ENCODE results near the gene LUZP2.

The LUZP2 gene

DNA sequence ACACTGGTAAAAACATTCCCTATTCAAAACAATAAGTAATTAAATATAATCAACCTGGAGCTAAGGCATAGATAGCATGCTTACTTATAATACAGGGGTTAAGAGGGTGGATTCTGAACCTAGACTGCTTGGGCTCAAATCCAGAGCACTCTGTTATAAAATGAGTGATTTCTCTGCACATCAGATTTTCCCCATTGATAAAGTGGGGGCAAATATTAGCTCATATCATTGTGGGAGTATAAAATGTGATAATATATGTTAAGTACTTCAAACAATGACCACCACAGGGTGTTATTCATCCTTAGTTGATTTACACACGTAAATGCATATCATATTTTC is 139.4 kb downstream of the LUZP2 start:
- DNase-seq = no peak

DNA sequence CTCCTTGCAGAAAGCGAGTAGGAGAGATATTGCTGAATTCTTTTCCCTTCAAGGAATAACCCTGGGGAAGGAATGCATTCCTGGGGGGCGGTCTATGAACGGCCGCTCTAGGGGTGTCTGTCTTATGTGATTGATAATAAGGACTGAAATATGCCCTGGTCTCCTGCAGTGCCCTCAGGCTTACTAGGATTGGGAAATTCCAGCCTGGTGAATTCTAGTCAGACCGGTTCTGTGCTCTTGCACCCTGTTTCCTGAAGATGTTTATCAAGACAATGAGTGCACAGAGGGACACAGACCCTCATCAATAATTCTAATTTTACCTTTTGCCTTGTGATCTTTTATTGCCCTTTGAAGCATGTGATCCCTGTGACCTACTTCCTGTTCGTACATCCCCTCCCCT is 140.7 kb downstream of the LUZP2 start:
- no peak for DNase-seq

DNA sequence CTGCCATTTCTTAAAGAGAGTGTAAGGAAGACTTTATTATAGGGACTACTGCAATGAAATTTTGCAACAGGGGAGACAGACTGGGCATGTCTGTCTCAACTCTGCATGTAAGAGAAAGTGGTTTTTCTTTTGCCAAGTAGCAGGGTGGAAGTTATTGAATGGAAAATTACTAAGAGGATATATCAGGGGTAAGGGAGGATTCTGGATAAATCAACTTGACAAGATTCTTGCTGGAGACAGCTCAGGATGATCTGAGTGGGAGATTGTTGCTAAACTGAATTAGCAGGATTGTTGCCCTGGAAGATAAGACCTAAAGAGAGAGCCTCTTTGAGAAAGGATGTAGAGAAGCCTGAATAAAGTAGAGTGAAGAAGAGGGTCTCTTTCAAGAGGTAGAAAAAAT is 145.8 kb downstream of the LUZP2 start:
- no peak for DNase-seq

DNA sequence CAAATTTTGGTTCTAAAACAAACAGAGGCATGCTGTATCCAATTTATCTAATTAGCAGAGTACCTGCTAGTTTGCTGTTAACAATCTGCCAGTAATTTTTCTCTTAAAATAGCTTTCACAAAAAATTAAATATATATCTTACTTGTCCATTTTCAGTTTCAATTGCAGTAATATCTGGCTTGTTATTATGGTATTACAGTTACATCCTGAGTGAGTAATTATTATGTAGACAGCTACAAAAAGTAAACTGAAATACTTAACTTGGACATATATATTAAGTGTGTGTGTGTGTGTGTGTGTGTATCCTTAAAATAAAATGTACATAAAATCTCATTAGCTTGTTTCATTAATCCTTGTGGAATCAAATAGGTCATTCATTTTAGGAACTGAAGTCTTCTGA is 148.7 kb downstream of the LUZP2 start:
- DNase-seq = no peak

DNA sequence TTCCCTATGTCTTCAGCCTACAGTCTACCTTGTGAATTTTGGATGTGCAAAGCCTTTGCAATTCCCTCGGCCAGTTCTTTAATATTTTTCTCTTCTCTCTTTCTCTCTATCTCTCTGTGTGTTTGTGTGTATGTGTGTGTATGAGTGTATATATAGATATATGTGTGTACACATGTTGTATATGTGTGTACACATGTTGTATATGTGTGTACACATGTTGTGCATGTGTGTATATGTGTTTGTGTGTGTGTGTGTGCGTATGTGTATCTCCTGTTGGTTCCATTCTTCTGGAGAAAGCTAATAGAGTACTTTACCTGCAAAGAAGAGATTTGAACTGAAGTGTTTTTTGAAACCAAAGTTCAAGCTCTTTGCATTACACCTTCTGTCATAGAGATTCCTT is 155.0 kb downstream of the LUZP2 start:
- no peak for DNase-seq

DNA sequence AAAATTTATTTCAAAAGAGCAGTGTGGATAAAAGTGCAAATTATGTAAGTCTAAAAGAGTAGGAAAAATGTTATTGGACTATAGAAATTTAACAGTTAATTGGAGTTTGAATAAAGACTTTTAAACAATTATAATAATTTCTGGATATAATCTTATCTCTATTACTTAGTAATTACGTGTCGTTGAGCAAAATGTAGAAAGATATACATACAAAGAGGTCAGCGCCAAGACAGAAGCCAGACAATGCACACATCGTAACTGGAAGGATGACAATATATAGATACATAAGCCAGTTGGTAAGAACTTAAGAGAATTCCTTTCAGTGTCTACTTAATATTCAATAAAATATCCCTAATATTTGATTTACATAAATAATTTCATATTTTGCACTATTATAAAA is 157.0 kb downstream of the LUZP2 start:
- no peak for DNase-seq

DNA sequence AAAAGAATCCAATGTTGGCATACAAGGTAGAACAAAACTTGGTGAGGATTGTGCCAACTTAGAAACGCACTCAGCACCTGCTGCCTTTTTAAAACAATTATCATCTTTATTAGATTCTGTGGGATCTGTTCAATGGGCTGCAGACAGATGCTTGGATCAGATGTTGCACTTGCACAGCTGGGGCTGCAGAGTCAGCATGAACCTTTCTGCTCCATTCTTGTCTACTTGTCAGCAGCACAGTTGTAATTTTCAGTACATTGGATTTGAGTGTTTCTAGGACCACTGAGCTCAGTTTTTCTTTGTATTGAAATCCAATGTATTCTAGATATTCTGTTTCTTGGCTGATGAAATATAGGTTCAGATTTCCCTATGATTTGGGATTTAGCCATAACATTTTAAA is 164.5 kb downstream of the LUZP2 start:
- no peak for DNase-seq

DNA sequence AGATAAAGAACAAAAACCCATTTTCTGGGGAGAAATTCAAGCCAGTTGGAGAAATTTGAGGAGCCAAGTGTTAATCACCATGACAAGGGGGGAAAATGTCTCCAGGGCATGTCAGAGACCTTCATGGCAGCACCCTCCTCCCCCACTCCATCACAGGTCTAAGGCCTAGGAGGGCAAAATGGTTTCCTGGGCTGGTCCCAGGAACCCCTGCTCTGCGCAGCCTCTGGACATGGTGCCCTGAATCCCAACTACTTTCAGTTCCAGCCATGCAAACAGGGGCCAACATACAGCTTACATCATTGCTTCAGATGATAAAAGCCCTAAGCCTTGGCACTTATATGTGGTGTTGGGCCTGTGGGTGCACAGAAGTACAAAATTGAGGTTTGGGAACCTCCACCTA is 167.5 kb downstream of the LUZP2 start:
- DNase-seq = no peak

DNA sequence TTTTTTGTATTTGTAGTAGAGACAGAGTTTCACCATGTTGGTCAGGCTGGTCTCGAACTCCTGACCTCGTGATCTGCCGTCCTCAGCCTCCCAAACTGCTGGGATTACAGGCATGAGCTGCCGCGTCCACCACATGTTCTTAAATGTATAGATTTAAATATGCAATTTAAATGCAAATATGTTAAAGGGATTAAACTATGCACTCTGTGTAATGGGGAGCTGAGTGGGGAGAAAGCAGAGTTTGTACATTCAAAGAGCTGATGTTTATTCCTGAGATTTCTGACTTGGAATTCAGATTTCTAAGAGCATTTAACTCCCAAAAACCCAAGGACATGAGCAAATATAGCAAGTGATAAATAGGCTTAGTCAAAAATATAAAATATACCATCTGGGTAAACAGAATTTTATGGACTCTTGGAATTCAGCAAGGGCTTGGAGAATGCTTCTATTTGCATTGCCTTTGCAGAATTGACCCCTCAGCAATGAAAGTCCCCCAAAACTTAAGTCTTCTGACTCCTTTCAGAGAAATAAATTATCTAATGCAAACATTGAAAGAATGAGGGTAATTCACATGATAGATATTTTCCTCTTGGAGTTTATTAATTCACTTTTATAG is 170.6 kb downstream of the LUZP2 start:
- no peak for DNase-seq

DNA sequence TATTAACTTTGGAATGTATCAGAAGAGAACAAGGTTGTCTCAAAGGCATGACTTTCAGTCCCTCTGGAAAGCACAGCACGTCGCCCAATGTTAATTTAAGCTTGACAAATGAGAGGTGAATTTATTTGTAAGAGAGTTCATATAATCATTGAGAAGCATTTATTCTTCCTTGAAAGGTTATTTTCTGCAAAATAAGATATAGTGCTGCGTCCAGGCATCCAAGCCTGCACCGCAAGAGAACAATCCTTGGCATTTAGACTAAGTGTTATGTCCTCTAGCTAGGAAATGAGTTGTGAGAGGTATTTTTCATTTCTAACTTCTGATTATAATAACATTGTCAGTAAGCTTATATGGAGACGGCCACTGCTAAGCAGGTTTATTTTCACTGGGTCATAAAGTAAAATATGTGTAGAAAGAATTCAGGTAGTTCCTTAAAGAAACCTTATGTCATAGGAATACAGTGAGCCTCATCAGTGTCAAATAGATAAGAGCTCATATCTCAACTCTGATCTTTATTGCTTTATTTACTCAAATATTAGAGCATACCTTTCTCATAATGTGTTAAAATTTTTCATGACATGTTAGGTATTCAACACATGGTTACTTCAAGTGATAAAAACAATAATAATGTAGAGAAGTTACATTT is 182.0 kb downstream of the LUZP2 start:
- DNase-seq = no peak

DNA sequence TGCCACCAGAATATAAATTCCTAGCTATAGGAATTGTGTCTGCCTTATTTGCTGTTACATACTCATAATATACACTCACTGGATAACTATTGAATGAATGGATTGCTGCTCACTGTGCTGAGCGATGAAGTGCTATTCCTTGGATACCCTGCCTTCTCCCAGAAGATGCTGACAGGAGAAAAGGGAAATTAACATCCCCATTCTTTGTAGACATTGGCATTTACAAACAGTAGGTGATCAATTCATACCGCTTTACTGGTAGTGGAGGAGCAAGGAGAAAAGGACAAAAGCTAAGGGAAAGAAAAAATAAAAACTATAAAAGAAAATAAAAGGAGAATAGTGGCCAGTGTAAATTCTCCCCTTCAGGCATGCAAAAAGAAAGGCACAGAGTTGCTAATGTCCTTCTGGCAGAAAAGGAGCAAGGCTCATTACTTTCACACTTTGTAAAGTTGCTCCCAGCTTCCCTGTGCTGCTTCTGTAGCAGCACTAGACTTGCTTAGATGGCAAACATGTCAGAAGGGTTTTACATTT is 183.0 kb downstream of the LUZP2 start:
- no peak for DNase-seq

DNA sequence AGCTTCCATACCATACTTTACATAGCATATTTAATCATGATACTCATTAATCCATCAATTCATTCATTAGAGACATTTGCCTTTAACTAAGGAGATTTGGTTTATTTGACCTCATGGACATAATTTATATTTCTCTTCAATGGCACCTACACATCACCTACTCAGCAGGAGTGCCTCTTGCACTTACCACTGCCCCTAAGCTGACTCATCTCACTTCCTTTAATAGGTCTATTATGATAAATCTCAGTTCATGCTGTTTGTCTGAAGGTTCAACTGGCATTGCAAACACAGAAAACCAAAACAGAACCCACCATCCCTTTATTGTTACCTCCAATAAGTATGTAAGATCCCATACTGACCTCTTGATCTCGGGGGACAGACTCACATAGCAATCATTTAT is 186.7 kb downstream of the LUZP2 start:
- no peak for DNase-seq

DNA sequence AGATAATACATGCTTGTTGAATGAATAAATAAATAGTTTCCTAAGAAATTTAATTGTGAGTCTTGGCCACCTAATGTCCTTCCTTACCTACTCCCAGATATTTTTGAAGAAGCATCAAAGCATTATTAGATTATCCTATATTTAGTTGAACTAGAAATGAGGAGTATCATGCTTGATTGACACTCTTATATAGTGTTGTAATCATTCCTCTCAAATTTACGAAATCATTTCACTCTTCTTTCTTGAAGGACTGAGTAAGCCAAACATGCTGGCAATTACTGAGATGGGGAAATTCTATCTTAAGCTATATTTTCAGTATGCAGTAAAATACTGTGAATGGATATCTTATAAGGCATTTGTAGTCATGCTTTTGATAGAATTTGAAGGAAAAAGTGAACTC is 189.0 kb downstream of the LUZP2 start:
- DNase-seq = no peak

DNA sequence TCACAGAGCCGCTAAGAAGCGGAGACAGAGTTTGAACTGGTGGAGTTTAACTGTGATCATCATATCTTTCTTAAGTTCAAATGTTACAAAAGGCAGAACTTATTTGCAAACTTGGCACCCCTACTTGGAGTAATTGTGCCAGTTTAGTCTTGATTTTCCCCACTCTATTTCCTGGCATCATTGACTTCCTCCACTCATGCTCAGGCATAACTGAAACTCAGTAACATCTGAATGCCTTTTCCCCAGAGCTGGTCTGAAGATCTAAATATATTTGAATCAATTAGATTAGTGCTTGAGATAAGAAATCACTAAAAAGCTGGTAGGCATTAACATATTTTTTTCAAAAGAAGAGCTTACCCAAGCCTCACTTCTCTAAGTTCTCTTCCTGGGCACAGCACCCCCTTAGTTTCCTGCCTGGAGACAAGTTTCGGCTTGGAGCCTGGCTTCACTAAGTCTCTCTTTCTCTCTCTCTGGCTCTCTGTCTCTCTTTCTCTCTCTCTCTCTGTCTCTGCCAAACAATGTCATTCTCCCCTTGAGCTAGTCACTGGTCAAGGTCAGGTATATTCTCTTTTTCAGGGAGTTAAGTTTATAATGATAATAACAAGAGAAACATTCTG is 190.8 kb downstream of the LUZP2 start:
- DNase-seq = no peak

DNA sequence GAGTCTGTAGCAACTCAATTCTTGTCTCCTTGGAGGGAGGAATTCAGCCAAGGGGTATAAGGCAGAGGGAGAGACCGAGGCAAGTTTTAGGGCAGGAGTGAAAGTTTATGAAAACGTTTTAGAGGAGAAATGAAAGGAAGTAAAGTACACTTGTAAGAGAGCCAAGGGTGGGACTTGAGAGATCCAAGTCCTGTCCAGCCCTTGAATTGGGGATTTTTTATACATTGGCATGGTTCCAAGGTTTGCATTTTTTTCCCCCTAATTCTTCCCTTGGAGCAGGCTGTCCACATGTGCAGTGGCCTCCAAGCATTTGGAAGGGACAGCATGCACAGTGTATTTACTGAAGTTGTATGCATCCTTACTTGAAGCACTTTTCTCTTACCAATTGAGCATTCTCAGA is 192.1 kb downstream of the LUZP2 start:
- DNase-seq = no peak

DNA sequence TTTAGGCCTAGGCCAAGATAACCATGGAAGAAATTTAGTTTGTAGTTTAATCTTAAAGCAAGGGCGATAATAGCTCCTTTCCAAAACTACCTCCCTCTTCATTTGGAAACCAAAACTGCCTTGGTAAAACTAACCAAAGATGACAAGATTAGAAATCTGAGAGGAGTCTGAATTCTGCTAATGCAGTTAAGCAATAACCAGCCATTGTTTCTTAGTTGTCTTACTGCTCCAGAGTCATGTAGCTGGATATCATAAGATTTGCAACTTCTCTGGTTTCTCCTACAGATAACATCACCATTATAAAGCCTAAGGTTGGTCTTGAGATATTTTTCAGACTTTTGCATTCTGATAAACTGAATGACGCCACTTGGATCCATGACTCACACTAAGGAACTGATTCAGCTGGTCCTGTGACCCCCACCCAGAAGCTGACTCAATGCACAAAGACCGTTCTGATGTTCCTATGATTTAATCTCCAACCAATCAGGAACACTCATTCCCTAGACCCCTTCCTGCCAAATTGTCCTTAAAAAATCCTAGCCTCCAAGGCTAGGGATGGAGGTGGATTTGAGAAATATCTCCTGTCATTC is 200.8 kb downstream of the LUZP2 start:
- DNase-seq = no peak

DNA sequence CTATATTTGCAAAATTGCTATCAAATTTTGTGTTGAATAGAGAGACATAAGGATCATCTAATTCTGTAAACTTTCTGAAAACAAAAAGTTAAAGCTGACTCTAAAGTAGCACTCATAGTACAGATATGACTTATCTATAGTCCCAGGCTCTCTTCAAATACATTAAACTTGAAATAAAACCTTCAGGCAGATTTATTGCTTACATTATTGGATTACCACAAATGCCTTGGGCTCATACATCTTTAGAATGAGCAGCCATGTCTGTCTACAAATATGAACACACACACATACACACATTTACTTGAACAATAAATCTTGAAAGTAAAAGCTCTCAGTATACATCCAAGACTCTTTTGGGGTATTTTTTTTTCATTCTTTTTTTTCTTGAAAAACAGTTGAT is 207.9 kb downstream of the LUZP2 start:
- no peak for DNase-seq

DNA sequence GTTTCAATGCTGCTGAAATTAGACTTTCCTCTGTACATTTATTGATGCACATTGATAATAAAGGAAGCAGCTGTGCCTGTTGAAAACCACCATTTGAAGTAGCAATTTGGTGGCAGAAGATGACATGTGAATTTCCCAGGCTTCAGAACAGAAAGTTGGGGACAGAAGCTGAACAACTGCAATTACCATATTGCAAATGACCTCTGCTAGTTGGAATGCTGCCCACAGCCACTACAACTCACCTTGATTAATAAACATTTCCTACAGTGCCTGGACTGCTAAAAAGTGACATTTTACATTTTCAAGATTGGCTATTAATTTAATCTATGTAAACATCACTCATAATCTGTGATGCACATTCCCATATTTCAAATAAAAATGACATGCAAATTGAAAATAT is 208.6 kb downstream of the LUZP2 start:
- no peak for DNase-seq

DNA sequence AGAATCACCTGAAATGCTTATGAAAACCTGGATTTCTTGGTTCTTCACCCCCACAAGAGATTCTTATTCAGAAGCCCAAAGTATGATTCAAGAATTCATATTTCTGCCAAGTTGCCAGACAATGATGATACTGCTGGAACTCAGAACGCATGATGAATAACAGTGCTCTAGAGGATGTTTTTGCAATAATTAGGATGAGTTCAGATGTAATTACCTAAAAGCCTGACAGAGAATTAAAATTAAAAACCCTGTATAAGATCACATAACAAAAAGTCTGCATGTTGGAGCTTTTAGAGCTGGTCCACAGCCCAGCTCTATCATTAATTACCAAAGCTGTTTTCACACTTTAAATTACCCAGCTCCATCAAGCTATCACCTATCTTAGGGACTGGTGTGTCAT is 211.8 kb downstream of the LUZP2 start:
- no peak for DNase-seq

DNA sequence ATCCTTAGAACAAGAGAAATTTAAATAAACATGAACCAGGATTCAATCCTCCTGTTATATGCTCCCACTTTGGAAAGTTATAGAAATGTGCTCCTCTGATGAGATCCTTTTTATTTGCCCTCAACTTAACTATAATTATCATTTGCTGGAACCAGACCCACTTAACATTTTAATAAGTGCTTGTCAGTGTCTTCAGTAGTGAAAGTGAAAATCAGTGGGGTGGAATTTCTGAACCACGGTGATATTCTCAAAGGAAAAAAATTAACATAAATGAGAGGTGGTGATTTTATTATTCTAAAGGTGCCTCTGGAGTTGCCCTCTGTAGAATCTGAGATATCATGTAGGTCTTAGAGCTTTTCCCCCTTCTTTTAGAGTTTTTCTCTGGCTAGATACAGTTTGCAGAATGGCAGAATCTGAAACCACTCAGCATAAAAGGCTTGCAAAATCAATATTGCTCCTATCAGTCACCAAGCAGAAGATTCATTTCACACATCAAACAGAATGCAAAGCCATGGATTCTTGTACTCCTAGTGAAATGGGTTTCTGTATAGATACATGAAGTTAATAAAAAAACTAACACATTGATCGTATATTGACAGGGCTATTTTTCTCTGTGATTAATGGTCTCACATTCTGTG is 213.2 kb downstream of the LUZP2 start:
- no peak for DNase-seq

DNA sequence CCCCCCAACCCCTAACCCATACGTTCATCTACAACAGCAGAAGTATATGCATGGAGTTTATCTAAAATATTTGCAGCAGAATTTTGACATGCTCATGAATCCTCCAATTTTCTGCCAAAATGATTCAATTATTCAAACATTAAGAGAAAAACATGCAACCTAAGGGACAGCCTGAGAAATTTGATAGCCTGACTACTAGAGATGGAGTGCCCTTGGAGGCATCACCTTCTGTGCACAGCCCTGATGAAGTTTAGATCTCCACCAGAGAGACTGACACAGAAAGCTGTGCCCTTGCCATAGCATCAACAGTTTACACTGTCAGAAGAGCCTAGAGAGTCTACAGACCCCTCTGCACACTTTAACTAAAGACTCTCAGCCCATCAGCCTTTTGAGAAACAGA is 217.7 kb downstream of the LUZP2 start:
- DNase-seq = no peak

DNA sequence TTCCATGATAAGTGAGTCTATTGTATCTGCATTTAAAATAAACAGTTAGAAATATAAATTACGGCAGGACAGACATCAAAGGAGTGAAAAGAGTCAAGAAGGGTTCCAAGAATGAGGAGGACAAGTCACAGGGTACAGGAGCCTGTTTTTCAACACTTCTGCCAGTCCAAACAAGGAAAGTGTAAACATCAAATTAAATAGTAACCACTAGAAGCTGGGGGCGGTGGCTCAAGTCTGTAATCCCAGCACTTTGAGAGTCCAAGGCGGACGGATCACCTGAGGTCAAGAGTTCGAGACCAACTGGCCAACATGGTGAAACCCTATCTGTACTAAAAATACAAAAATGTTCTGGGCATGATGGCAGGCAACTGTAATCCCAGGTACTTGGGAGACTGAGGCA is 219.6 kb downstream of the LUZP2 start:
- no peak for DNase-seq

DNA sequence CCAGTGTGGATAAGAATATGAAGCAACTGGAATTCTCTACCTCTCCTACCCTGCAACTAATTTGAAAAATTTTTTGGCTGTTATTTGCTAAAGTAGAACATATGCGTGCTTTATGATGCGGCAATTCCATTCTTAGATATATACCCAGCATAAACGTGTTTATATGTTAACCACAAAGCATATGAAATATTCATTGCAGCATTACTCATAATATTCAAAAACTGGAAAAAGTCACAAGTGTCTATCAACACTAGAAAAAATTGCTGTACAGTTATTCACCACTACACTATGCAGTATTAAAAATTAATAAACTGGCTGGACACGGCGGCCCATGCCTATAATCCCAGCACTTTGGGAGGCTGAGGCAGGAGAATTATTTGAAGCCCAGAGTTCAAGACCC is 226.4 kb downstream of the LUZP2 start:
- DNase-seq = no peak

DNA sequence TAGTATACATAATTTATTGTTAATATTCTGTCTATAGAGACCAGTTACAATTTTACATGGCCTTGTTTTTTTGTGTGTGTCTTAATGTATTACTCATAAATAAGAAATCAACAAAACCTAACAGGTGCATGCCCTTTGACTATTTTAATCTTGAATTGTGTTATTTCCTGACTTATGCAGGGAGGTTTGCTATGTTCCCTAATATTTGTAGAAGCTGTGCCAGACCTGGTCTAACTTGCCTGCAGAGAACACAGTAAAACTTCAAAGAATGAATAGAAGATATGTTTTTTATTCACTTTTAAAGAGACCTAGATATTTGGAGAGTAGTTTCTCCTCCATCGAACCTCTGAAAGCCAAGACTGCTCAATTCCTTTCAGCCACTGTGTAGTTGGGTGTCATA is 234.7 kb downstream of the LUZP2 start:
- no peak for DNase-seq

Measured in activated naive CD4-positive, alpha-beta T cell treated with anti-CD3 and anti-CD28 coated beads, Interleukin-2, amount 50 U/mL, for 16 hours (primary cell).